ENCODE data around the gene PLEKHA6.

PLEKHA6 gene

DNA sequence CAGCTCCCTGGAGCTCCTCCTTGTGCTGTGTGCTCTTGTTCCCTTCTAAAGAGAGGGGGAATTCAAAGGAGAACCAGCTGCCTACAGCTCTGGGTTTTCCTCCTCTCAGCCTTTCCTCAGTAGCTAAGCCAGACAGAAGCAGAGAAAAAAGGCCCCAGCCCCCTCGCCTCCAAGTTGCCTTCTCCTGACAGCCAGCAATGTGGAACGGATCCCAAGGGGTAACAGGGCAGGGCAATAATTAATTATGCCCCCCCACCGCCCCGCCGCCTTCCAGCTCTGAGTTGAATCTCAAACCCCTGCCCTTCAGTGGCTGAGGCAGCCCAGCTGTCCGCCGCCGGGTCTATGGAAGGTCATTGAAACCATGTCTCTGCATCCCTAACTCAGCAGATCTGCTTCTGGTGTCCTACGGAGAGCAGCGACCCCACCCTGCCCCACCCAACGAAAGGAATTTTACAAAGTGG is 76.9 kb downstream of the PLEKHA6 start:
- no peak for DNase-seq

DNA sequence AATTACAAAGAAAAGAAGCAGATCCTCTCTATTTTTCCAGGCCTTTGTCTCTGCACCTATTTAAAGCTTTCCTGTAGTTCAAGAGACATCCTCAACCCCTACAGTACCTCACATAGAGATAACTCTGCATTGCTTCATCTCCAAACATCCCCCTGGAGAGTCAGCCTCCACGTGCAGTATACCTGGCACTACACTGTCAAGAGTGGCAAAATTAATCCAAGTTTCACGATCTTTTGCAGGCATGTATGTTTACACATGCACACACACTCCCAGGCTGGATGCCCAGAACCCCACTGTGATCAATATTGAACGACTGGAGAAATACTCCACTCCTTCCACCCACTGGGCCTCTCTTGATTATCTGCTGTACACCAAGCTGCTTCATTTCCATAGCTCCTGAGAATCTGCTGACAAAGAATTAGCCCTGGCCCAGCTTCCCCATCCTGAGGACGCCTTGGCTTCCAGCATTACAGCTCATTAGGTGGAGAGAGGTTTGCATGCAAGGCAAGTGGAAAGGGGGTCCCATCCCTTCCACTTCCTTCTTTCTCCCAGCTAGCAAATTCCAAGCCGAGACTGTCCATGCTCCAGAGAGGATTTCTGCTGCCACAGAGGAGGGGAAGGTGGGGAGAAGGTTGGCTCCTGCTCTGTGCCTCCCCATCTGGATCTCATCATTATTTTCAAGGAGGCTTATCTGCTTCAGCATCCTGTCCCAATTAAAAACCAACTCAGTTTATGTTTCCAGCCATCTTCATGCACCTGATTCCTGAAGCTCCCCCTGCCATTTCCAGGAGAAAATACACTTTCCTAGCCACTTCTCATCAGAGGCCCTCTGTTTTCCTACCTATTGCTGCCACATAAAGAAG is 79.4 kb downstream of the PLEKHA6 start:
- no peak for DNase-seq

DNA sequence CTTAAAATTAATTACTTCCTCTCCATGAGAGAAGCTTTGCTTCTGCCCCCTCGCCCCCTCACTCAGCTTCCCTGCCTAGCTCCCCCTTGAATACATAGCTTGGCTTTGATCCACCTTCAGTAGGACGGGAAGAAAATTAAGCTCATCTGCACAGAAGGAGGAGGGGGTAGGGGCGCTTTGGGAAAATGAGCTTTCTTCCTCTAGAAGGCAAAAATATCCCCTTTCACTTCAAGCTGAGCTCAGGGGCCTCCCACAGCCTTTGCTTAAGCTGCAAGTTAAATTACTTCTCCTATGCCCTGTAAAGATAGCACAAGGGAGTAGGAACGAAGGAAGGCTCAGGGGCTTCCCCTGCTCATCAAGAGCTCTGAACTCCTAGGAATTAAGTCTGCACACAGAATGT is 80.8 kb downstream of the PLEKHA6 start:
- no peak for DNase-seq

DNA sequence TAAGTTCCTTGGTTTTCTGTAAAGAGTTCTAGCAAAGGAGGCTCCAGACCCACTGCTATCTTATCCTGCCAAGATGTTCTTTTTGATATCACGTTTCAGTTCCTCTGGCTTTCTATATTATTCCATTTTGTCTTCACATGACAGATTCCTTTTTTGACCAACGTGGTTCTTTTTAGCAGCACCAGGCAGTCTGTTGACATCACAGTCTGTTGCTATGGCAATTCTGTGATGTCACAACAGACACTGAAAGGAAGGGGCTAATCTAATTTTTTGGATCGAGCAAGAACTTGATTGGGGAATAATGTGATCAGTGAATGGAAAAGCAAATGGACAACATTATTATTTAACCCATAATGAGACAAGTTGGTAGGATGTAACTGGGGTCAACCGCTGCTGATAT is 81.5 kb downstream of the PLEKHA6 start:
- no peak for DNase-seq

GRCh38 chr1:204277563-204278219 is 82.0 kb downstream of the PLEKHA6 start:
- no peak for DNase-seq

DNA sequence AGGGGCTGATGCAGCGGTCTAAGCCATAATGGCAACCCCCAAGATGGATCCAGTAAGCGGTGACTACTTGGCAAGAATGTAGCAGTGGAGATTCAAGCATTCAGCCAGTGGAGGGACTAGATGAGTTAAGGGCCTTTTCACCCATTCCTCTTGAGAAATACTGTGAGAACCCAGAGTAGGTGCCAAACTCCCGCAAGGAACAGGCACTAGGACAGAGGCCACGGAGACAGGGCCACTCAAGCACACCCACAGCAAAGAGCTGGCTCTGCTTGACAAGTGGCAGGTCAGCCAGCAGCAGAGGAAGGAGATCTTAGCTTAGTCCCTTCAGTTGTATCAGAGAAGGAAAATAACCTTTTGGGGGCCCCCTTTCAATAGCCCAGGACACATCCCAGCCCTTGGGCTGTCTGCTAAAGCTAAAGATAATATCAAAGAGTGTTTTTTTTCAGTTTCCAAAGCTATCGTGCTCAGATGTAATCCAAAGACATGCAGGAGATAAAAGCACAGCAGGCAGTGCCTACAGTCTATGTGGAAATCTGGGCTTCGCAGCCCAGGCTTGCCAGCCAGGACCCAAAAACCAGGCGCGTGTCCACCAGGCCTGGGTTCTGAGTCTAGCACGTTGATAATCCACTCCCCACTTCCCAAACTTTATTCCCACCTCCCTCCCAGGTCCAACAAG is 83.9 kb downstream of the PLEKHA6 start:
- DNase-seq, result no peak

- no peak for DNase-seq
These were observed 85.3 kb downstream of the PLEKHA6 start for GRCh38 chr1:204274446-204274845.

DNA sequence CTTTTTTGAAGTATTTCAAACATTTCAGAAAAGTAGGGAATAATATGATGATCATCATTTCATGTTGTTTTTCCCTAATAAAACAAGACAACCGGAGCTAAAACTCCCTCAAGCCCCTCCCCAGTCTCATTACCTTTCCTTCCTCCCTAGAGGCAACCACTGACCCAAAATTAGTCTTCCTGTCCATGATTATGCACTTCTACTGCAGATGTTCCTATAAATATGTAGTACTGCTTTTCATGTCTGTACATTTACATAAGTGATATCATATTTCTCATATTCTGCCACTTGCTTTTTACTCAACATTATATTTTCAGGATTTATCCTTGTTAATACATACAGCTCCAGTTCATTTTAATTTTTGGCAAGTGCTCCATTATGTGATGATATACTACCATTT is 87.2 kb downstream of the PLEKHA6 start:
- no peak for DNase-seq

- DNase-seq, result no peak
These were observed 87.8 kb downstream of the PLEKHA6 start for GRCh38 chr1:204271970-204272369.

DNA sequence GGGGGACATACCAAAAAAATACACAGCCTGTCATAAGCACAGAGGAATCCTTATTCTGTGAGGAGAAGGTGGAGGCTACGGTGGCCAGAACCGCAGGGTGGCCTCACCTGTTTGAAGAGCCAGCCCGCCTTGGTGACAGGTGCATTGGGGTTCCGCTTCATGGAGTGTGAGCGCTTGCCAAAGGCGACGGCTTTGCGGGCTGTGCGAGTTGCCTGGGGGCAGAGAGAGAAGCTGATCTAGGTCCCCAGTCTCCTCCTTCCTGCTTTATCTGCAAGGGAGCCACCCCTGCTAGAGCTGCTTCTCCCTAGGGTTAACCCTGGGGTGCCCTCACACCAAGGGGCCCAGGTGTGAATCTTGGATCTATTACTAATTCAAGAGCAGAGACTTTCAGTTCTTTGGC is 91.6 kb downstream of the PLEKHA6 start:
- no peak for DNase-seq

DNA sequence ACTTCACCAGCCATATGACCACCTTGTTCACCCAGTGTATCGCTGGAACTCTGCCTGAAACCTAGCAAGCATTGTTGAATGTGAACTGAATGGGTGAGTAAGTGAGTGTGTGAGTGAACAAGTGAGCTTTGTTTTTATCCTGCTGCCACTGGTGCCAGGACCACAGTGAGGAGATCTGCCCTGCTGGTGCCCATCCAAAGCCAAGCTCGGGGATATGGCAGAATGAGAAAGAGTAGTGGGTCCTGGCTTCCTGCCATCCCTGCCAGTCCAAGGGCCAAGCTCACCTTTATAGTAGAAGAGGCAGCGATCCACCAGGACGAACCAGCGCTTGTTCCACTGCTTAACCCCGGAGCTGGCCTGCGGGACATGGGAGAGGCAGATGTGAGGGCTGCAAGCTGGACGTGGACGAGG is 92.5 kb downstream of the PLEKHA6 start:
- DNase-seq, result no peak

DNA sequence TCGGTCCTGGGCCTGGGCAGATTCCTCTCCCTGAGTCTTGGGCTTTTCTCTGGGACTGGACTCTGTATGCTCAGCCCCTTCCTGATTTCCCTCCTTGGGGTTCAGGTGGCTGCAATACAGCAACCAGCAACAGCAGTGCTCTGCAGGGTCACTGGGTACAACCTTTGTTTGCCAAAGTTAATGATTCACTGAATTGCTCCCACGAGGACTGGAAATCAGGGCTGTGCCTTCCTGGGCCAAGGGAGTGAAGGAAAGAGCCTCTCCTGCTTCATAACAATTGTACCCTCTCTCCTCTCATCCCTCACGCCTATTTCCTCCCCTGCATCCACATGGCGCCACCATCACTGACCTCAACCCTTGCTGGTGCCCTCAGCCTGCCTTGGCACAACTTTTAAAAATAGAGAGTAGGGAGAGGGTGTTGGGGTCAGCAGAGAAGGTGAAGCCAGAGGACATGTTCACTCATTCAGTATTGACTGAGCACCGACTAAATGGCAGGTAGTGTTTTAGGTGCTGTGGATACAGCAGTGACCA is 93.2 kb downstream of the PLEKHA6 start:
- DNase-seq, result no peak

DNA sequence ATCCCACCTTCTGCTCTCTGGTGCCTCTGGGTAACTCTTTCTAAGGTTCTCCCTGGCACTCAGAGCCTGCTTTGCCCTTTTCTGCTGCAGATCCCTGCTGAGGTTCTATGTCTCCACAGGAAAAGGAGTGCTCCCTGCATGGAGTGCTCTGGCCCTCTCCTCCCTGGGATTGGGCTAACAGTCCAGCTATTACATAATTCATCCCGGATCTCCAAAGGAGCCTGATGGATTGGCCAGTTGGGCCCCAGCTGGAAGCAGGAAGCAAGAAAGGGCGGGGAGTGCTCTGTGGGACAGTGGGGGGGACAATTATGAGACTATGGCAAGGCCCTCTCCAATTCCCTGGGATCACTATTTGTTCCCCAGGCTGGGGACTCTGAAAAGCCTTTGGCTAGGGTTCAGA is 94.1 kb downstream of the PLEKHA6 start:
- DNase-seq, result no peak

DNA sequence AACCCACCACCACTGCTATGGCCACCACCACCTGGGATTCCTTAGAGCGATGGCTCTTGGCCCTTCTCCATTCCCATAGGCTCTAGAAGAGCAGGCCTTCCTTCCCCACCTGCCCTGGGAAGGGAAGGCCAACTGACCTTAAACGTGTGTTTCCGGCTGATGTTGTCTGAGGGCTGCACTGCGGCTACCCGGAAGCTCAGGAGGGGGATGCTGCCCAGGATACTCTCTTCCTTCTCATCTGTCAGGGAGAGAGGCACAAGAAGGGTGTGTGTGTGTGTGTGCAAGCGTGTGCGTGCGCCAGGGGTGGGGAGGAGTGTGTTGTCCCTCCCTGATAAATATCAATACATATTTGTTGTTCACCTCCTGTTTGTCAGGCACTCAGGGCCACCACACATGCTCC is 94.9 kb downstream of the PLEKHA6 start:
- DNase-seq, result no peak

DNA sequence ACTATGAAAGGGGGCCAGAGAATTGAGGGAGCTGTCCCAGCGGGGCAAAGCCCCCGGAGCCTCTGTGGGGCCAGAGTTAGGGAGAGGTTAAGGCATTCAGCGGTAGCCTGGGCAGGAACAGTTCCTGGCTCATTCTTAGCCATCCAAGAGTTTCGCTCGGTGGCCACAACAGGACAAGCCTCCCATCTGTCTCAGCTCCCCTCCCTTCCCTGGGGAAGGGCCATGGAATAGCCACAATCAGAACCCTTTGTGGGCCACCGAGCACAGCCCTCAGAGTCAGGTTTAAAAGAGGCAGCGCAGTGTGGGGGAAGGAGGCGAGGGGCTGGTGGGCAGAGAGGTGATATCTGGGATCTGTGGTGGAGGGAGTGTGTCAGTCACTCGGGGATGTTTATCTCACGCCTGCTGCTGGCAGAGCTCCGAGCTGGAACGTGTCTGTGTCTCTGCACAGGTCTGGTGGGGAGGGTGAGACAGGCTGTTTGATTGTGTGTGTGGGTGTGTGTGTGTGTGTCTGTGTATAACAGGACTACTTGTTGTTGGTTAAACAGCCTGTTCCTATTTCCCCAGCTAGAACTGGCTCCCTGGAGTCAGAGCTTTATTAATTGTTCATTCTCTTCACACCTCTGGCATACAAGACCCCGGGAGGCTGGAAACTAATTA is 96.3 kb downstream of the PLEKHA6 start:
- DNase-seq, result no peak

GRCh38 chr1:204262506-204263253 is 97.0 kb downstream of the PLEKHA6 start:
- DNase-seq, result no peak

- DNase-seq, result no peak
These were observed 97.8 kb downstream of the PLEKHA6 start for GRCh38 chr1:204261746-204262505.

GRCh38 chr1:204261266-204261665 is 98.5 kb downstream of the PLEKHA6 start:
- no peak for DNase-seq

- DNase-seq, result no peak
These were observed 99.0 kb downstream of the PLEKHA6 start for GRCh38 chr1:204260601-204261197.

- no peak for DNase-seq
These were observed 99.9 kb downstream of the PLEKHA6 start for GRCh38 chr1:204259782-204260181.

- no peak for DNase-seq
These were observed 100.5 kb downstream of the PLEKHA6 start for GRCh38 chr1:204259196-204259595.

Measured in CD4-positive, alpha-beta T cell treated with Interferon alpha-2 for 1 hour (primary cell).